Neural cell (in vitro differentiated cells): ENCODE data around the gene PCDHGA4. TPM values are rescaled to one million over a fixed set of nuclear protein-coding genes. Genes with fewer than 3 reads are reported as not detected.

Source experiments
- H2AFZ ChIP-seq: fragments of 200-600, 300-800 bp; sonication (generic), shearing (Covaris generic); 2 replicates; pipeline ENCODE4 v1.6.0; 2014; ENCODE audit warnings: low read depth, mild to moderate bottlenecking, antibody characterized with exemption, low read length, moderate library complexity
- H3F3A ChIP-seq: fragments of 200-600 bp; shearing (Covaris generic); 2 replicates; pipeline ENCODE4 v1.6.1; 2016; ENCODE audit warnings: mild to moderate bottlenecking, moderate library complexity, mixed read lengths, antibody characterized with exemption, low read length; ENCODE audit not compliant: insufficient read depth, poor library complexity, severe bottlenecking
- H3K27ac ChIP-seq: fragments of 200-600, 300-800 bp; sonication (generic), shearing (Covaris generic); 2 replicates; pipeline ENCODE4 v1.5.1; 2014; ENCODE audit warnings: mild to moderate bottlenecking, low read length, moderate library complexity
- H3K27me3 ChIP-seq: fragments of 300-800, 200-600 bp; sonication (generic), shearing (Covaris generic); 2 replicates; pipeline ENCODE4 v1.6.0; 2014; ENCODE audit warnings: mild to moderate bottlenecking, low read depth, low read length, moderate library complexity; ENCODE audit not compliant: insufficient read depth
- H3K36me3 ChIP-seq: fragments of 300-800, 200-600 bp; sonication (generic), shearing (Covaris generic); 2 replicates; pipeline ENCODE4 v1.5.1; 2014; ENCODE audit warnings: mild to moderate bottlenecking, antibody characterized with exemption, low read length, moderate library complexity; ENCODE audit not compliant: insufficient read depth
- H3K4me2 ChIP-seq: fragments of 300-800, 200-600 bp; sonication (generic), shearing (Covaris generic); 2 replicates; pipeline ENCODE4 v1.6.0; 2014; ENCODE audit warnings: mild to moderate bottlenecking, low read length
- H3K4me3 ChIP-seq: fragments of 300-800, 200-600 bp; sonication (generic), shearing (Covaris generic); 2 replicates; pipeline ENCODE4 v1.5.1; 2014; ENCODE audit warnings: mild to moderate bottlenecking, low read length, moderate library complexity
- H3K79me2 ChIP-seq: fragments of 200-600 bp; shearing (Covaris generic); replicated peaks from 2 replicates; pipeline ENCODE4 v1.6.0; 2014; ENCODE audit warnings: mild to moderate bottlenecking, low read length, moderate library complexity; ENCODE audit not compliant: insufficient read depth
- H3K9ac ChIP-seq: fragments of 300-800, 200-600 bp; sonication (generic), shearing (Covaris generic); 2 replicates; pipeline ENCODE4 v1.6.1; 2016; ENCODE audit warnings: mild to moderate bottlenecking, low read length, mixed read lengths
- H3K9me2 ChIP-seq: fragments of 200-600 bp; shearing (Covaris generic); 2 replicates; pipeline ENCODE4 v1.6.1; 2016; ENCODE audit warnings: mild to moderate bottlenecking, low read length, mixed read lengths; ENCODE audit not compliant: insufficient read depth
- H3K9me3 ChIP-seq: fragments of 200-600, 300-800 bp; sonication (generic), shearing (Covaris generic); 2 replicates; pipeline ENCODE4 v1.6.1; 2016; ENCODE audit warnings: mild to moderate bottlenecking, mixed run types, low read length, moderate library complexity, mixed read lengths
- H4K20me1 ChIP-seq: fragments of 200-600 bp; shearing (Covaris generic); 2 replicates; pipeline ENCODE4 v1.6.1; 2016; ENCODE audit warnings: mild to moderate bottlenecking, mixed run types; ENCODE audit not compliant: insufficient read depth
- EP300 ChIP-seq: fragments of 450-650 bp; conservative IDR thresholded peaks from 2 replicates; pipeline ENCODE4 v1.6.1; 2014; ENCODE audit warnings: antibody characterized with exemption, mild to moderate bottlenecking, moderate library complexity; ENCODE audit not compliant: poor library complexity, severe bottlenecking
- EZH2 ChIP-seq: fragments of 200-600, 300-800 bp; shearing (Covaris generic), sonication (generic); IDR thresholded peaks from 2 replicates; pipeline ENCODE4 v1.6.1; 2014; ENCODE audit warnings: antibody characterized with exemption, low read length, borderline replicate concordance, mild to moderate bottlenecking; ENCODE audit not compliant: insufficient read depth, poor library complexity, severe bottlenecking
- POLR2AphosphoS5 ChIP-seq: IDR thresholded peaks from 2 replicates; pipeline ENCODE4 v1.6.1; 2012
- SMC3 ChIP-seq: fragments of 450-650 bp; conservative IDR thresholded peaks from 2 replicates; pipeline ENCODE4 v1.6.1; 2014; ENCODE audit warnings: antibody characterized with exemption, mild to moderate bottlenecking, moderate library complexity; ENCODE audit not compliant: poor library complexity
- TAF1 ChIP-seq: IDR thresholded peaks from 2 replicates; pipeline ENCODE4 v1.6.1; 2012; ENCODE audit warnings: low read depth
- polyA plus RNA-seq: library from polyadenylated mRNA; depleted of rRNA; stranded (reverse); fragments of >200 nt; gene quantifications from 2 replicates; pipeline ENCODE4 v1.2.3, GENCODE V29; 2014
- TF ChIP-seq, protein P1 (sequence below): IDR thresholded peaks from 2 replicates; pipeline ENCODE4 v1.6.1; 2012; ENCODE audit warnings: borderline replicate concordance

Gene PCDHGA4
- polyA plus RNA-seq, 1 donor from 2014 or later = 0.38 TPM

DNA sequence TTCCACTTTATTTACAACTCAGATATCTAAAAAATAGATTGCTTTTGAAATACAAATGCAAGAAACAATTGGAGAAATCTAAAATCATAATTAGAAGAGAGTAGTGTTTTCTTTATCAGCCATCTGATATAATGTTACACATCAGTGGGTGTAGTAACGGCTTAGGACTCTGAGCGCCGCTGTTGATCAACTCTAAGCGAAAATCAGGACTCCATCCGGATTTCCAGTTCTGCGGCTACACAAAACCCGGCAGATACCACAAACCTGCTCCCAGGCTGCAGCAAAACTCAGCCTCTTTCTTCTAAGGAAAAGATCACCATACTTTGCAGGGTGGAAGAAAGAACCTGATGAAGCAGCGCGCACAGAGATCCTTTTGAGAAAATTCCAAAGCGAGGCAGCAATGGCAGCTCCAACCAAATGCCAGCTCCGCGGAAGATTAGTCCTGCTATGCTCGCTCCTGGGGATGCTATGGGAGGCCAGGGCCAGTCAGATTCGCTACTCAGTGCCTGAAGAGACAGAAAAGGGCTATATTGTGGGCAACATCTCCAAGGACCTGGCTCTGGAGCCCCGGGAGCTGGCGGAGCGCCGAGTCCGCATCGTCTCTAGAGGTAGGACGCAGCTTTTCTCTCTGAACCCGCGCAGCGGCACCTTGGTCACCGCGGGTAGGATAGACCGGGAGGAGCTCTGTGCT lies 47.9 kb downstream of the PCDHGA4 start, which contains the start of gene PCDHGA9:
PCDHGA9 (plus strand) TSS at position 226 of the 691 bp plus-strand sequence; CDS start at position 401, 175 bp downstream.
- Histone ChIP-seq H3K27ac (no peak within 1 kb of the TSS), H3K27me3 (no peaks in the 10 kb centered on the region), H2AFZ (no peak within 1 kb of the TSS), H3K79me2 (no peaks in the 10 kb centered on the region), H3K9me2 (no peaks in the 10 kb centered on the region), H3K4me2 (no peak within 1 kb of the TSS), H3F3A (peaks cover 4% of the 10 kb centered on the region), H3K9me3 (peaks cover 34% of the 10 kb centered on the region), H3K4me3 (no peak within 1 kb of the TSS), H3K36me3 (peaks cover 7% of the 10 kb centered on the region), H3K9ac (no peak within 1 kb of the TSS), H4K20me1 (no peaks in the 10 kb centered on the region)
- TF ChIP-seq POLR2AphosphoS5 = no peak

GRCh38 chr5:141403387-141403786 lies 48.6 kb downstream of the PCDHGA4 start:
- no peak for TF ChIP-seq SMC3
- no peak for TF ChIP-seq EZH2
- TF ChIP-seq TAF1 = no peak
- TF ChIP-seq, protein P1, sequence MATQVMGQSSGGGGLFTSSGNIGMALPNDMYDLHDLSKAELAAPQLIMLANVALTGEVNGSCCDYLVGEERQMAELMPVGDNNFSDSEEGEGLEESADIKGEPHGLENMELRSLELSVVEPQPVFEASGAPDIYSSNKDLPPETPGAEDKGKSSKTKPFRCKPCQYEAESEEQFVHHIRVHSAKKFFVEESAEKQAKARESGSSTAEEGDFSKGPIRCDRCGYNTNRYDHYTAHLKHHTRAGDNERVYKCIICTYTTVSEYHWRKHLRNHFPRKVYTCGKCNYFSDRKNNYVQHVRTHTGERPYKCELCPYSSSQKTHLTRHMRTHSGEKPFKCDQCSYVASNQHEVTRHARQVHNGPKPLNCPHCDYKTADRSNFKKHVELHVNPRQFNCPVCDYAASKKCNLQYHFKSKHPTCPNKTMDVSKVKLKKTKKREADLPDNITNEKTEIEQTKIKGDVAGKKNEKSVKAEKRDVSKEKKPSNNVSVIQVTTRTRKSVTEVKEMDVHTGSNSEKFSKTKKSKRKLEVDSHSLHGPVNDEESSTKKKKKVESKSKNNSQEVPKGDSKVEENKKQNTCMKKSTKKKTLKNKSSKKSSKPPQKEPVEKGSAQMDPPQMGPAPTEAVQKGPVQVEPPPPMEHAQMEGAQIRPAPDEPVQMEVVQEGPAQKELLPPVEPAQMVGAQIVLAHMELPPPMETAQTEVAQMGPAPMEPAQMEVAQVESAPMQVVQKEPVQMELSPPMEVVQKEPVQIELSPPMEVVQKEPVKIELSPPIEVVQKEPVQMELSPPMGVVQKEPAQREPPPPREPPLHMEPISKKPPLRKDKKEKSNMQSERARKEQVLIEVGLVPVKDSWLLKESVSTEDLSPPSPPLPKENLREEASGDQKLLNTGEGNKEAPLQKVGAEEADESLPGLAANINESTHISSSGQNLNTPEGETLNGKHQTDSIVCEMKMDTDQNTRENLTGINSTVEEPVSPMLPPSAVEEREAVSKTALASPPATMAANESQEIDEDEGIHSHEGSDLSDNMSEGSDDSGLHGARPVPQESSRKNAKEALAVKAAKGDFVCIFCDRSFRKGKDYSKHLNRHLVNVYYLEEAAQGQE = no peak
- no peak for TF ChIP-seq EP300
- Histone ChIP-seq H3K36me3 (peaks cover 7% of the 10 kb centered on the region), H2AFZ (no peak overlapping the region), H3K27ac (no peak overlapping the region), H3K79me2 (no peaks in the 10 kb centered on the region), H3K9me3 (peaks cover 34% of the 10 kb centered on the region), H3K27me3 (no peaks in the 10 kb centered on the region), H3K9me2 (no peaks in the 10 kb centered on the region), H3K9ac (no peak overlapping the region), H3K4me2 (no peak overlapping the region), H3K4me3 (no peak overlapping the region), H4K20me1 (no peaks in the 10 kb centered on the region), H3F3A (peaks cover 4% of the 10 kb centered on the region)

Other genes starting within 250 kb of the PCDHGA4 start
- gene PCDHB4, start 233.2 kb upstream of the PCDHGA4 start, polyA plus RNA-seq = 4.2 and 4.3 TPM in 2 replicates
- 4.5 and 4.7 TPM in 2 replicates for gene PCDHB5, start 219.8 kb upstream of the PCDHGA4 start, polyA plus RNA-seq
- gene PCDHB6, start 205.0 kb upstream of the PCDHGA4 start, polyA plus RNA-seq = 1.6 and 1.7 TPM in 2 replicates
- 0.99 and 2.1 TPM in 2 replicates for gene PCDHB7, start 182.4 kb upstream of the PCDHGA4 start, polyA plus RNA-seq
- 0.76 and 0.81 TPM in 2 replicates for gene PCDHB8, start 177.2 kb upstream of the PCDHGA4 start, polyA plus RNA-seq
- gene PCDHB16, start 172.6 kb upstream of the PCDHGA4 start, polyA plus RNA-seq = 2.1 and 2.8 TPM in 2 replicates
- 4.8 and 4.9 TPM in 2 replicates for gene PCDHB9, start 167.9 kb upstream of the PCDHGA4 start, polyA plus RNA-seq
- gene PCDHB10, start 162.7 kb upstream of the PCDHGA4 start, polyA plus RNA-seq = 8.7 and 9.6 TPM in 2 replicates
- gene PCDHB11, start 155.4 kb upstream of the PCDHGA4 start, polyA plus RNA-seq = 2.7 and 3.7 TPM in 2 replicates
- gene PCDHB12, start 146.3 kb upstream of the PCDHGA4 start, polyA plus RNA-seq = 1.3 and 2.2 TPM in 2 replicates
- 1.0 and 1.6 TPM in 2 replicates for gene PCDHB13, start 141.1 kb upstream of the PCDHGA4 start, polyA plus RNA-seq
- gene PCDHB14, start 131.7 kb upstream of the PCDHGA4 start, polyA plus RNA-seq = 12.6 and 18.3 TPM in 2 replicates
- 11.2 and 13.7 TPM in 2 replicates for gene PCDHB15, start 109.6 kb upstream of the PCDHGA4 start, polyA plus RNA-seq
- gene SLC25A2, start 51.0 kb upstream of the PCDHGA4 start, polyA plus RNA-seq = not detected in 2 replicates
- 173 and 198 TPM in 2 replicates for gene TAF7, start 34.2 kb upstream of the PCDHGA4 start, polyA plus RNA-seq
- gene PCDHGA1, start 24.5 kb upstream of the PCDHGA4 start, polyA plus RNA-seq = 0.19 and 0.50 TPM in 2 replicates
- gene PCDHGA2, start 16.3 kb upstream of the PCDHGA4 start, polyA plus RNA-seq = 0.21 and 0.26 TPM in 2 replicates
- 0.10 and 0.26 TPM in 2 replicates for gene PCDHGA3, start 11.2 kb upstream of the PCDHGA4 start, polyA plus RNA-seq
- 0.46 and 0.68 TPM in 2 replicates for gene PCDHGB1, start 4.9 kb upstream of the PCDHGA4 start, polyA plus RNA-seq
- 0.30 and 0.43 TPM in 2 replicates for gene PCDHGB2, start 5.0 kb downstream of the PCDHGA4 start, polyA plus RNA-seq
- gene PCDHGA5, start 9.1 kb downstream of the PCDHGA4 start, polyA plus RNA-seq = 0.25 TPM in 1 of 2 replicates, not detected in the other
- gene PCDHGB3, start 15.2 kb downstream of the PCDHGA4 start, polyA plus RNA-seq = not detected in 2 replicates
- 0.09 TPM in 1 of 2 replicates, not detected in the other for gene PCDHGA6, start 18.9 kb downstream of the PCDHGA4 start, polyA plus RNA-seq
- not detected in 2 replicates for gene PCDHGA7, start 27.7 kb downstream of the PCDHGA4 start, polyA plus RNA-seq
- 9.3 and 13.0 TPM in 2 replicates for gene PCDHGB4, start 32.7 kb downstream of the PCDHGA4 start, polyA plus RNA-seq
- gene PCDHGA8, start 37.6 kb downstream of the PCDHGA4 start, polyA plus RNA-seq = 0.19 and 0.38 TPM in 2 replicates
- 0.17 and 0.54 TPM in 2 replicates for gene PCDHGB5, start 42.9 kb downstream of the PCDHGA4 start, polyA plus RNA-seq
- 0.11 TPM in 1 of 2 replicates, not detected in the other for gene PCDHGA9, start 47.8 kb downstream of the PCDHGA4 start, polyA plus RNA-seq
- 29.2 and 34.4 TPM in 2 replicates for gene PCDHGB6, start 53.0 kb downstream of the PCDHGA4 start, polyA plus RNA-seq
- gene PCDHGA10, start 58.0 kb downstream of the PCDHGA4 start, polyA plus RNA-seq = 7.3 and 8.1 TPM in 2 replicates
- gene PCDHGB7, start 62.7 kb downstream of the PCDHGA4 start, polyA plus RNA-seq = 4.7 and 5.1 TPM in 2 replicates
- gene PCDHGA11, start 66.0 kb downstream of the PCDHGA4 start, polyA plus RNA-seq = 0.32 and 0.62 TPM in 2 replicates
- 0.11 and 0.56 TPM in 2 replicates for gene PCDHGA12, start 75.5 kb downstream of the PCDHGA4 start, polyA plus RNA-seq
- 2.1 and 2.8 TPM in 2 replicates for gene PCDHGC3, start 120.9 kb downstream of the PCDHGA4 start, polyA plus RNA-seq
- gene PCDHGC4, start 130.0 kb downstream of the PCDHGA4 start, polyA plus RNA-seq = 4.3 and 6.4 TPM in 2 replicates
- 0.51 and 0.54 TPM in 2 replicates for gene PCDHGC5, start 134.1 kb downstream of the PCDHGA4 start, polyA plus RNA-seq